Measurements from ENCODE around the gene IGSF21.

GRCh38 chr1:18116777-18117176 lies 9.2 kb downstream of the IGSF21 start:
- no peak for TF ChIP-seq HEYL (CRISPR knock-in tag; IDR thresholded peaks at IDR 0.05)
- TF ChIP-seq CTCF (IDR thresholded peaks at IDR 0.05): no peak
- no peak for TF ChIP-seq POLR2A (IDR thresholded peaks at IDR 0.05; ENCODE audit: low read length)
- TF ChIP-seq JUNB (IDR thresholded peaks at IDR 0.05): no peak
- no peak for TF ChIP-seq MAZ (IDR thresholded peaks at IDR 0.05; ENCODE audit: borderline replicate concordance, low read depth, low read length)
